DLD1 (cell line): ENCODE data around the gene NCOA7.
"Not testable (repeated sequence)": the region's sequence is repeated elsewhere in the genome, so short reads cannot be mapped to it uniquely, and the experiment has no call there.

Source experiments
- in situ Hi-C: cut with HindIII; loops from 2 replicates; pipeline ENCODE4 v1.10.0; 2017; ENCODE audit warnings: low sequenced_read_pairs

The NCOA7 gene

DNA sequence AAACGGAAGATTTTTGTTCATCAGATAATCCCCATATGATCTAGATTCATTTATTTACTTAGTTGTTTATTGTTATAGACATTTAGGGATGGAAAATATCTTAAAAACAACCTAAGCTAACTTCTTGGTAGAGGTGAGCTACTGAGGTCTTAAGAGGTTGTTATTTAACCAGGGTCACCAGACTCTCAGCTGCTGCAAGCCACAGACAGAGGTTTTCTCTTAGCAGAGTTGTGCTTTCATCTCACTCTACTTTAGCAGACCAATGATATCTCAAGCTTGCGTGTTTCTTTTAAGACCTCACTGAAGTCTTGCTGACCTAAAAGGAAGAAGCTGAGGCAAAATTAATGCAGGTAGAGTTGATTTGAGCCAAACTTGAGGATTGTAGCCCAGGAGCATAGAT lies 43.6 kb downstream of the NCOA7 start:
- in situ Hi-C loops = no loop called here

DNA sequence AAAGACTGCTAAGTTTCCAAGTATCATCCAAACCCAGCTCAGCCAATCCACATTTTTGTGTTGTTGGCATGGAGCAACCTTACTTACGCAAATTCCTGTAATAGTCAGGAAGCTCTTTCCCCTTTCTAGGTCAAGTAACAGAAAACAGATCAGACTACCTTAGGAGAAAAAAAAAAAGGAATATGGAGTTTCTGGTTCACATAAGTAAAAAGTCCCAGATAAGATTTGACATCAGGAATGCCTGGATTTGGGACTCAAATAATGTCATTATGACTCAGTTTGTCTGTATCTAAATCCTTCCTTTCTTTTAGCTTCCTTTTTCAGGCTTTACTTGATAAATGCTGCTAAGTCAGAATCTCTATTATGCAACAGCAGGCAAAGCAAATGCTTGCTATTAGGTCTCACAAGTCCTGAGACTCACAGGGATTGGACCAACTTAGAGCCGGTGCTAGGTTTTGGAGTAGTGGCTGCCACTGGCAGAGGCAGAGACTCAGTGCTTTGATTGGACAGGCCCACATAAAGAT lies 44.5 kb downstream of the NCOA7 start:
- in situ Hi-C loops = no loop called here

DNA sequence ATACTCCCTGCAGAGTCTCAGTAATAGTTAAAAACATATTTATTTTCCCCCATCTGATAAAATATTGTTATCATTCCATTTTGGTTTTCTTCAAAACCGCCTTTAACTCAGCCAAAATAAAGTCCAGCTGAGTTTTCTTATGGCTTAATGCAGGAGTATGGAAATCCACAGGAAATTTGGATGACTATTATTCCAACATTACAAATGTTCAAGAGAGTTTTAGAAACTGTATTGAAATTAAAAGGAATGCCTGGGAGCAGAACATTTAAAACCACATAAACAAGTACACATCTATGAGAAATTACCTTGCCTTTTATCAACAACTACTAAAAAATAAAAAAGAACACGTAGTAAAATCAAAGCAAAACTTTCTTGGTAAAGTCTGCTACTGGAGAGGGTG lies 45.7 kb downstream of the NCOA7 start:
- in situ Hi-C loops = no loop called here

DNA sequence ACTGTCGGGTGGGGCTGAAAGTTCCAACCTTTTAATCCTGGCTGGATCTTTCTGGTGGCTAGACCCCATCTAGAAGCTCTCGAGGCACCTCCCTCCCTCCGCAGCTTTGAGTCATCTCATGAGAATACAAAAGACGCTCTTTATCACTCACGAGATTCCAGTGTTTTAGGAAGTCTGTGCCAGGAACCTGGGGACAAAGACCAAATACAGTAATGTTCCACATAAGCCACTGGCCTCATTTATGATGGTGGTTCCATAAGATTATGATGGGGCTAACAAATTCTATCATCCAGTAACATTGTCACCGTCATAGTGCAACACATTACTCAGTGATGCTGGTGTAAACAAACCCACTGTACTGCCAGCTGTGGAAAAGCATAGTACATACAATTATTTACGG lies 48.7 kb downstream of the NCOA7 start:
- in situ Hi-C loops = no loop called here

DNA sequence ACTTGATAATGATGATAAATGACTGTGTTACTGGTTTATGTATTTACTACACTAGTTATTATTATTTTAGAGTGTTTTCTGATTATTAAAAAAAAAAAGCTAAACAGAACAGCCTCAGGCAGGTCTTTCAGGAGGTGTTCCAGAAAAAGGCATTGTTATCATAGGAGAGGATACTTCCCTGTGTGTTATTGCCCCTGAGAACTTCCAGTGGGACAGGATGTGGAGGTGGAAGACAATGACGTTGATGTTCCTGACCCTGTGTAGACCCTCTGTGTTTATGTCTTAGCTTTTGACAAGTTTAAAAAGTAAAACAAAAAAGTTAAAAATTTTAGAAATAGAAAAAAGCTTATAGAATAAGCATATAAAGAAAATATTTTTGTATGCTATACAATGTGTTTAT lies 49.1 kb downstream of the NCOA7 start:
- in situ Hi-C loops = no loop called here

DNA sequence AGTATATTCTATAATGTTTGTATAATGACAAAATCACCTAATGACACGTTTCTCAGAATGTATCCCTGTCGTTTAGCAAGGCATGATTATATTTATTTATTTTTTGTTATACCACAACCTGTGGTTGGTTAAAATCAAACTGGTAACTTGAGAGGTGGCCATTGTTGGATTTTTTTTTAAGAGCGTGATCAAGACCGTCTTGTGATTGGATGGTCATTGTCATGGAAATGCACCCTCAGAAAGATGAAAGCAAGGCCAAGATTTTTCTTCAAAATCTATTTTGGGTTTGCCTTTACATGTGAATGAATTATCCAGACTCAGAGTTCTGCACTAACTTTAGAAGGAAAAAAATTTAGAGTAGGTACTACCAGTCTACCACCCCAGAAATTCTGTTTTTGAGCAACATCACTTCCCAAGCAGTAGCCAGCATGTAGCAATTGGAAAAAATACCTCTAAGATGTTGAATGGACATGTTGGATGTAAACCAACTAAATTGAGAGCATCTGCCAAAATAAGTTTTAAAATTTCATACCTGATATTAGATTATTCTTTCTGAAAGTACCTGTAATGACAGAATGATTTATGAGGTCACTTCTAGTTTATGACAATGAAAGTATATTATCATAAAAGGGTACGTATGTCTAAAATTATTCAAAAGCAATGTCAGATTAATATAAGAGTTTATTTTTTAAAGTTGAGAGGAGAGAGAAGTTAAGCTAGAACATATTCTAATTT lies 50.8 kb downstream of the NCOA7 start:
- in situ Hi-C loops = no loop called here

DNA sequence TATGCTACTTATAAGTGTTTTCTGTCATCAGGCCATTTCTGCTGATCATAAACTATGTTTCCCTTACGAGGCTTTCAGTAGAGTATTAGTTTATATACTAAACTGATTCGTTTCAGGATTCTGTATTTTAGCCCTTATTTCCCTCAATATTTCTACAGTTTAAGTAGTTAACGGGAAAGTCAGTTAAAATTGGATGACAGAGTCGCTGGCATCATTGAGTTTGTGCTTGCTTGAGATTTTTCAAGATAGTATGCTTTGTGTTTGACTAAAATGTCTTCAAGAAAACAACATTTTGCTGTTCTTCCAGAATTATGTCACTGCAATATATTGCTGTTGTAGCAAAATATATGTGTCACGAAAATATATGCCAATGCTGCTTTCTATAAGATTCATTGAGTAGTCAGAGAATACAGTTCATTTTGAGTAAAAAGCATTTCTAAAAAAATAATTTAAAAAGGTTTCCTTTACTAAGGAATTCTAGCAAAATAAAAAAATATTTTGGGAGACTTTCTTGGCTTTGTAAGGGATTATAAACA lies 51.4 kb downstream of the NCOA7 start:
- in situ Hi-C loops = no loop called here

DNA sequence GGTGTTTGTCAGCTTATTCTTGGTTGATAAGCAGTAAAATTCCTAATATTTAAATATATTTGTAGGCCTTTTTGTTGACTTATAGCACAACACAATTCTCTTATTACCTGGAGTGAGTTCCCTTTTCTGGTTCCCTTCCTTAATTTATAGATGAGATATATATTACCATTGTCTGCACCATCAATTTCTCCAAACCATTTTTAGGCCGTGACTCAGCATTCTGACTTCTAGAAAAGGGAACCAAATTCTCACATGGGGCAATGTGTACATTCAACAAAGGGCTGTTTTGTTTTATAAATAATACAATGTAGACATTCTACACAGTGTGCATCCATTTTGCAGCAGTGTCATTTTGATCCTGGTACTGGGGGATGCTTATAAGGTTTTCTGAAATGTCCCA lies 52.8 kb downstream of the NCOA7 start:
- in situ Hi-C loops = no loop called here

DNA sequence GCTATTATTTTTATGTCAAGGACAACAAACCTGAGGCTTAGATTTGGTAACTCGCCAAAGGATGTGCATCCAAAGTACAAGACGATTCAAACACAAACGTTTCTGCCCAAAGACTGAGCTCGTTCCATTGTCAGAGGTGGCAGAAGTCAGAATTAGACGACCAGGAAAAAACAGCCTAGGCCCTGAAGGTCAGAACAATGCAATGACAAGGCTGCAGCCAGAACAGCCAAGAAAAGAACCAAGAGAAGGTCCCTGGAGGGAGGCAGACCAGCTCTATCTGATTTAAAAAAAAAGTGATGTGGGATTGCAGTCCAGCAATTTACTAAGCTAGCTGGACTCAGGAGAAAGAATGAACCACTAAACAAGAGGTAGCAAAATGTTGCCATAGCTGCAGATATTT lies 54.2 kb downstream of the NCOA7 start:
- in situ Hi-C loops = no loop called here

DNA sequence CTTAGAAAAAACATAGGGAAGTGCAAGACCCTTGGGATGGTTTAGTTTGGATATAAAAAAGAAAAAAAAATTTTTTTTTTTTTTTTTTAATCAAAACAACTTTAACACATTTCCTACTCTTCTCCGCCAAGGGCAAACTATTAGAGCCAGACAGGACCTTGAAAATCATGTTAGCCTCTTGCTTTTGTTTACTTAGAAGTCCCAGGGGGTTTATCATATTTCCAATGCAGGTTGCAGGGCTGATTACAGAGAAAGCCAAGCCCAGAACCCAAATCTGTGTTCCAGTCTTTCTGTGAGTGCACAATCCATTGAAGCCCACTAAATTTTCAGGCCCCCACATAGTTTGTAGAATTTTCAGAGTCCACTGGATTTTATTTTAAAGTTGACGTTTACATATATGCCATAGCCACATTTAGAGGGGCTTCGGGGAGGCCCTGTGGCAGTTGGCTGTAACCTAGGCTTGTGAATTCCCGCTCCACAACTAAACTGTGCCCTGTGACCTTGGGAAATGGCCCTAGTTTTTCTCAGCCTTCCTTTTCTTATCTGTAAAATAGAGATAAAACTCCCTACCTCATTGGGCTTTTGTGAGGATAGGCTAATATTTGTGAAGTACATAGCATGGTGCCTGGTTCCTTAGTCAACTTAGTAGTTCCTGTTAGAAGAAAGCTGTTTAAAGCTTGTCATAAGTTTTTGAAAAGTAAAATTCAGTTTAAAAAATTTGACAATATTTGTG lies 55.7 kb downstream of the NCOA7 start:
- in situ Hi-C loops = no loop called here

DNA sequence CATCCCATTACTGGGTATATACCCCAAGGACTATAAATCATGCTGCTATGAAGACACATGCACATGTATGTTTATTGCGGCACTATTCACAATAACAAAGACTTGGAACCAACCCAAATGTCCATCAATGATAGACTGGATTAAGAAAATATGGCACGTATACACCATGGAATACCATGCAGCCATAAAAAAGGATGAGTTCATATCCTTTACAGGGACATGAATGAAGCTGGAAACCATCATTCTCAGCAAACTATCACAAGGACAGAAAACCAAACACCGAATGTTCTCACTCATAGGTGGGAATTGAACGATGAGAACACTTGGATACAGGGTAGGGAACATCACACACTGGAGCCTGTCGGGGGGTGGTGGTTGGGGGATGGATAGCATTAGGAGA lies 57.5 kb downstream of the NCOA7 start:
- in situ Hi-C loops = not testable (repeated sequence)

DNA sequence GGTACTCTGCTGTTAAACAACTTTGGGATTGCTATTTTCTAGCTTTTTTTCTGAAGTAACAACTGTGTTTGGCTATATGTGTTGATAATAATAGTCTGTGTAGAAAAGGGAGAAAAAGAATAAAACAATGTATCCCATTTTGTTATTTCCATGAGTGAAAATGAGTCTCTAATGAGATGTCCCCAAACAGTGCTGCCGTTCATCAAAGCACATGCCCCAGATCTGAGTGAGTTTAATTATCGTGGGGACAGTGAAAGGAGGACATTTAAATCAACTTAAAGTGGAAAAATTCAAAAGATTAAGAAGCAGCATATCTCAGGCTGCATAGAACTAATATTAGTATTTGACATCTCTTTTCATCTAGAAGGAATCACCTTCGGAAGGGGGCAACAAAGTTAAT lies 59.6 kb downstream of the NCOA7 start:
- in situ Hi-C loops = no loop called here

DNA sequence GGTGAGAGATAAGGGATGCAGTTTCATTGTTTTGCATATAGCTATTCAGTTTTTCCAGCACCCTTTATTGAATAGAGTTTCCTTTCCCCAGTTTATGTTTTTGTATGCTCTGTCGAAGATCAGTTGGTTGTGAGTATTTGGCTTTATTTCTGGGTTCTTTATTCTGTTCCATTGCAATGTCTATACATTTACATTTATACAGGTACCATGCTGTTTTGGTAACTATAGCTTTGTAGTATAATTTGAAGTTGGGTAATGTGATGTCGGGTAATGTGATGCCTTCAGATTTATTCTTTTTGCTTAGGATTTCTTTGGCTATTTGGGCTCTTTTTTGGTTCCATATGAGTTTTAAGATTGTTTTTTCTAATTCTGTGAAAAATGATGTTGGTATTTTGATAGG lies 61.8 kb downstream of the NCOA7 start:
- in situ Hi-C loops = no loop called here

DNA sequence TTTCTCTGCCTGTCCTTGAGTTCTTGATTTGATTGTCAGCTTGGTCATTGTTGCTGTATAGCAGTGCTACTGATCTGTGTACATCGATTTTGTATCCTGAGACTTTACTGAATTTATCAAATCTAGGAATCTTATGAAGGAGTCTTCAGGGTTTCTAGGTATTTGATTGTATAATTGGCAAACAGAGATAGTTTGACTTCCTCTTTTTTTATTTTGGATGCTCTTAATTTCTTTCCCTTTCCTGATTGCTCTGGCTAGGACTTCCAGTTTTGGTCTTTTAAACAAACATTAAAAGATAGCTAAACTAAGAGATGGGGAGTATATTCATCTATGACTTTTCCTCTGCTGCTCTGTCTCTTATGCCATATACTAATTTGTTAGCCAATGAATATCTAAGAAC lies 62.4 kb downstream of the NCOA7 start:
- in situ Hi-C loops = no loop called here

DNA sequence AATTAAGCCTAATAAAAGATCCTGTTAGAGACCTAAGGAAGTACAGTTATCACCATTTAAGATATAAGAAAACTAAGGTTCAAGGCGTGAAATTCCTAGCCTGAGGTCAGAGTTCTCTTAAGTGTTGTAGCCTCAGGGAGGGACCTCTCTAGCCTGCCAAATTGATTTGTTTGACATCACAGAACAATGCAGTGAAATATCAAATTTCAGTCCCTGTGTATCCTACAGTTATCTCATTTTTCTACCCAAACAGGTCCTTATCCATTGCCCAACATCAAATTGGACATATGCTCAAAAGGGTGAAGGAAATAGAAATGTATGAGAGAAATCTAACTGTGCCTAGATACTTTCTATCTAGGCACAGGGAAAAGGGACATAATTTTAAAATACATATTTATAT lies 63.0 kb downstream of the NCOA7 start:
- in situ Hi-C loops = no loop called here

DNA sequence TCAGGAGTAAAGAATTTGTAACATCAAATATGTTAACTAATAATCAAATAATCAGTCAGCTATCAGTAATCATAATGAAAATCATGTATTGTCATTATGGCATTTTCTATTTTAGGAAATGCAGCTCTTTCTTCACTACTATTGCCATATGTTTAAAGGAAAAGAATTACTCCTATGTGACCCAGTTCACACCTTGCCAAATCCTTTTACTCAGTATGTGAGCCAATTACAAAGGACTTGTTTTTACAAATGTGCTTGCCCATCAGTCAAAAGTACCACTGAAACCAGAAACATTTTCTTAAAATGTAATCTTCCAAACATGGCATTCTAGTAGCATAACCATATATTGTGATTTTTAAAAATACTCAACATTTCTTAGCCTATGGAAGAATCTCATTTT lies 63.6 kb downstream of the NCOA7 start:
- in situ Hi-C loops = no loop called here

DNA sequence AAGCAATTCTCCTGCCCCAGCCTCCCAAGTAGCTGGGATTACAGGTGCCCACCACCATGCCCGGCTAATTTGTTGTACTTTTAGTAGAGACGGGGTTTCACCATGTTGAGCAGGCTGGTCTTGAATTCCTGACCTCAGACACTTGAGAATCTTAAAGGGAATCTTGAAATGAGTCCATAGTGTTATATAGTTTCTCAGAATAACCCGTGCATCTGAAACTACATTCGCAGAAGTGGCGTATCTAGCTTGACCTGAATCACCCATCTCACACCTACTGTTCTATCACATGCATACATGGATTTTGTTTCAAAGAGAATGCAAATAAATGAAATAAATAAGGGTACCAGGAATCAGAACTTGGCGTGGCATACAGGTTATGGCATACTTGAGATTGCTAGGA lies 65.0 kb downstream of the NCOA7 start:
- in situ Hi-C loops = no loop called here

DNA sequence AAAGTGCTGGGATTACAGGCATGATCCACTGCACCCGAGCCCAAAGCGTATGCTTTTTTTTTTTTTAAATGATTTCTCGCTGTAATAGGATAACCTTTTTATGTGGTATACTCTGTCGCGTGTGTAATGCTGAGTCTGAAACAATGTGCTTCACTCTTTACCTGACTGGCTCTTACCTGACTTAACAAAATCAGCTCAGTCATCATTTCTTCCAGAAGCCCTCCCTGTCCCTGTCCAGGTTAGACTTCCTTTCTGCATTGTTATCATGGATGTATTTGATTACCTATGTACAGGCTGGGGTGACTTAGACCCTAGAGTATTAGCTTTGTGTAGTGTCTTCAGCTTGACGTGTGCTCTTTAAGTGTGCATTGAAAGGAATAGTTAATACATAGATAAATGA lies 67.1 kb downstream of the NCOA7 start:
- in situ Hi-C loops = no loop called here

DNA sequence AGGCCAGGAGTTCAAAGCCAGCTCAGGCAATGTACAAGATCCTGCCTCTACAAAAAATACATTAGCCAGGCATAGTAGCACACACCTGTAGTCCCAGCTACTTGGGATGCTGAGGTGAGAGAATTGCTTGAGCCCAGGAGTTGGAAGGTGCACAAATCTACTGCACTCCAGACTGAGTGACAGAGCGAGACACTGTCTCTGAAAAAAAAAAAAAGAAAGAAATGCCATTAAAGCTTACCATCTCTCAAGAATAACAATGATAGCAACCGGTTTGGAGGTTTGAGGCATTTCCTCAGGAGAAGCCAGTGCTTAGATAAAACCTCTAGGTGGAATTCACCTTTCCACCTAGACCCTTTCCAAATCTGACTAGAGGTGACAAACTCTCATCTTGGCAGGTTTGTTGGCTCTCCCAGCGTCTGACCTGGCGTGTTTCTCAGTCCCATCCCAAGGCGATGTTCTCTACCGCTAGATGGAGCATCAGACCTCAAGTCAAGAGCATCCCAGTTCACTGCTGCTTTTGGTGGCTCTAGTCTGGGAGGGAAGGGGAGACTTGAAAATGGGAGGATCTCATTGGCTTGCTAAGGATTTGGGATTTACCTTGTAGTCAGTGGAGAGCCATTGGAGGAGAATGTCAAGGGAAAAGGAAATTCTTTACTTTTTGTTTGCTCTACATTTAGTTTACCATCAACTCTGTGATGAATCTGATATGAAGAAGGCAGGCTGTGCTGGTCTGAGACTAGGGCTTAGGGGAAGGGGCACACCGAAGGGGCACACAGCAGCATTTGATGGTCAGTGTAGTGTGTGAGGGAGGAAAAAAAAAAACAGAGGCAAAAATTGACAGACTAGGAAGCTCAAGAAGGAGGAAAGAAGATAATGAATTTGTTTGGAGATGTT lies 67.9 kb downstream of the NCOA7 start:
- in situ Hi-C loops = no loop called here

DNA sequence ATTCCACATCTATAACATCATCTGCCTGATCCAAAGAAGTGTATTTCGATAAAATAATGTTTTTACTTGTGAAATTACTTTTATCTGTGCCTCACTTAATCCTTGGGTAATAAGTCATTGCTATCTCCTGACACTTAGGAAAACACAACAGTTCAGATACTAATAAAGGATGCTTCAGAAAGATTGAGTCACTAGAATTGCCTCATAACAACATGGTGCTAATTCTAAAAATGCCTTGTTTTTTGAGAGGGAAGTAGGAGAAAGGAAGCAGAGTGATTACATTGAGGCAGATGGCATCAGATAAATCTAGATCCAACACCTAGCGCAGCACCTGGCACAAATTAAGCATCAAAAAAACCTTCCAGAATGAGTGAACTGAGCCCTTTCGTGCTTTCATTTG lies 69.0 kb downstream of the NCOA7 start:
- in situ Hi-C loops = no loop called here

DNA sequence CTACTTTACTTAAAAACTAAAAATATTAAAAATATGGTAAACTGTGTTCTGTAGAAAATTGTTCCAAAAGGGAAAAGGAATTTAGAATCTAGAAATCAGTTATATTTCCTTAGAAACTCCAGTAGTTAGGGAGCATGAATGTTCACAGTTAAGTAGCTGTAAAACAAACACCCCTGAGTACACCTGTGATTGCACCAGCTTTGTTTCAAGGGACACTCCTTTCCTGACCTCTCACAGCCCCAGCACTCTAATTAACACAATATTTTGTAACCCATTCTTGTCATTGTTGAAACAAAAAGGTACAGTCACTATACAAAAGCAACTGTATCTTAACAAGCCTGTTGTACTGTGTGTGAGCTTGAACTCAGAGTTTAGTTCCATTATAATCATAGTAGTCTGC lies 72.3 kb downstream of the NCOA7 start:
- in situ Hi-C loops = no loop called here
